ENCODE results near the gene IGFBP4.

GRCh38 chr17:40448639-40449261 lies 5.5 kb downstream of the IGFBP4 start:
- TF ChIP-seq CTCF (IDR thresholded peaks at IDR 0.05) (no peak), POLR2AphosphoS5 (IDR thresholded peaks at IDR 0.05; ENCODE audit: insufficient read depth in 1 of 2, low read depth in 1 of 2) (peak in 1 of 2 donors; percentile 29), POLR2A (IDR thresholded peaks at IDR 0.05) (no peak)

Measured in vagina (tissue), 2 donors.